Measurements from ENCODE around the gene ATXN10. TPM values are rescaled to one million over a fixed set of nuclear protein-coding genes. Genes with fewer than 3 reads are reported as not detected.

The ATXN10 gene
- total and polyA plus RNA-seq, 2 of the 13 experiments (the other 11 are each of a cell fraction or from before 2014, with no cell fraction given), result 60.1 to 194 TPM

DNA sequence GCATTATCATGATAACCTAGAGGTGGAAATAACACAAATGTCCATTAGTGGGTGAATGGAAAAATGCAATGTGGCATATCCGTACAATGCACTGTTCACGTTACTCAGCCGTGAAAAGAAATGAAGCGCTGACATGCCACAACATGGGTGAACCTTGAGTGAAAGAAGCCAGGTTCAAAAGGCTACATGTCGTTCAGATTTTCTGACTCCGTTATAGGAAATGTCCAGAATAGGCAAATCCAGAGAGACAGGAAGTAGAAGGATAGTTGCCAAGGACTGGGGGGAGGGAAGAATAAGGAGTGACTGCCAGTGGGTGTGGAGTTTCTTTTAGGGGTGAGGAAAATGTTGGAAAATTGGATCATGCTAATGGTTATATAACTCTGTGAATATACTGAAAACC, 133.8 kb downstream of the ATXN10 start:
- Histone ChIP-seq H3K9ac (ENCODE audit: insufficient read depth, low read depth, low read length) (no peak overlapping the region), H3K4me3 (replicated peaks in 1 of 3; ENCODE audit: insufficient read depth in 1 of 3, low read depth in 2 of 3, low read length in 3 of 3) (no peak overlapping the region), H3K36me3 (replicated peaks in 1 of 2; ENCODE audit: control insufficient read depth in 1 of 2, insufficient read depth in 2 of 2, low read length in 2 of 2) (peaks cover 7 to 34% of the 10 kb centered on the region in 2 experiments; a peak in 4 of 5 replicates), H2AFZ (ENCODE audit: low read length) (no peak overlapping the region), H3K4me2 (ENCODE audit: low read depth, low read length) (no peak overlapping the region), H3K4me1 (ENCODE audit: insufficient read depth, low read length) (no peaks in the 10 kb centered on the region), H4K20me1 (ENCODE audit: insufficient read depth, low read length) (no peaks in the 10 kb centered on the region), H3K79me2 (ENCODE audit: insufficient read depth, low read length) (no peaks in the 10 kb centered on the region), H3K27ac (ENCODE audit: extremely low read length, insufficient read depth, low read length) (no peak overlapping the region), H3K9me3 (ENCODE audit: low read length) (no peaks in the 10 kb centered on the region), H3K27me3 (ENCODE audit: control insufficient read depth in 1 of 2, insufficient read depth in 2 of 2, low read length in 2 of 2) (no peaks in the 10 kb centered on the region)
- intact Hi-C loops (cut with micrococcal nuclease; ENCODE audit: unreplicated experiment), result no loop called here
- ChIA-PET POLR2A (no interaction called here), CTCF (ENCODE audit: low intra/inter-chr PET ratio, low total read pairs) (no interaction called here)
- FAIRE-seq, result no peak
- TF ChIP-seq KDM3A (CRISPR knock-in tag; IDR thresholded peaks at IDR 0.05; ENCODE audit: low read depth) (no peak), ZNF354B (CRISPR knock-in tag; IDR thresholded peaks at IDR 0.05) (no peak), ZNF607 (CRISPR knock-in tag; IDR thresholded peaks at IDR 0.05; ENCODE audit: borderline replicate concordance) (no peak), ZSCAN20 (CRISPR knock-in tag; IDR thresholded peaks at IDR 0.05; ENCODE audit: borderline replicate concordance) (no peak), SP5 (CRISPR knock-in tag; IDR thresholded peaks at IDR 0.05; ENCODE audit: borderline replicate concordance, low read depth) (no peak), ZFP36L2 (CRISPR knock-in tag; IDR thresholded peaks at IDR 0.05) (no peak), ZNF614 (CRISPR knock-in tag; IDR thresholded peaks at IDR 0.05; ENCODE audit: borderline replicate concordance) (no peak), EP300 (IDR thresholded peaks at IDR 0.05; ENCODE audit: low read depth in 2 of 2, low read length in 2 of 2) (no peak), EP300 (CRISPR knock-in tag; IDR thresholded peaks at IDR 0.05; ENCODE audit: borderline replicate concordance) (no peak), CBX1 (IDR thresholded peaks at IDR 0.05; ENCODE audit: low read depth) (no peak), HCFC1 (IDR thresholded peaks at IDR 0.05; ENCODE audit: low read depth, low read length) (no peak)
- TF ChIP-seq, protein P1, sequence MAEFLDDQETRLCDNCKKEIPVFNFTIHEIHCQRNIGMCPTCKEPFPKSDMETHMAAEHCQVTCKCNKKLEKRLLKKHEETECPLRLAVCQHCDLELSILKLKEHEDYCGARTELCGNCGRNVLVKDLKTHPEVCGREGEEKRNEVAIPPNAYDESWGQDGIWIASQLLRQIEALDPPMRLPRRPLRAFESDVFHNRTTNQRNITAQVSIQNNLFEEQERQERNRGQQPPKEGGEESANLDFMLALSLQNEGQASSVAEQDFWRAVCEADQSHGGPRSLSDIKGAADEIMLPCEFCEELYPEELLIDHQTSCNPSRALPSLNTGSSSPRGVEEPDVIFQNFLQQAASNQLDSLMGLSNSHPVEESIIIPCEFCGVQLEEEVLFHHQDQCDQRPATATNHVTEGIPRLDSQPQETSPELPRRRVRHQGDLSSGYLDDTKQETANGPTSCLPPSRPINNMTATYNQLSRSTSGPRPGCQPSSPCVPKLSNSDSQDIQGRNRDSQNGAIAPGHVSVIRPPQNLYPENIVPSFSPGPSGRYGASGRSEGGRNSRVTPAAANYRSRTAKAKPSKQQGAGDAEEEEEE (CRISPR knock-in tag; IDR thresholded peaks at IDR 0.05; ENCODE audit: borderline replicate concordance), result no peak
- TF ChIP-seq, protein P2, sequence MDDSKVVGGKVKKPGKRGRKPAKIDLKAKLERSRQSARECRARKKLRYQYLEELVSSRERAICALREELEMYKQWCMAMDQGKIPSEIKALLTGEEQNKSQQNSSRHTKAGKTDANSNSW (CRISPR knock-in tag; IDR thresholded peaks at IDR 0.05; ENCODE audit: borderline replicate concordance), result no peak
- TF ChIP-seq, protein P3, sequence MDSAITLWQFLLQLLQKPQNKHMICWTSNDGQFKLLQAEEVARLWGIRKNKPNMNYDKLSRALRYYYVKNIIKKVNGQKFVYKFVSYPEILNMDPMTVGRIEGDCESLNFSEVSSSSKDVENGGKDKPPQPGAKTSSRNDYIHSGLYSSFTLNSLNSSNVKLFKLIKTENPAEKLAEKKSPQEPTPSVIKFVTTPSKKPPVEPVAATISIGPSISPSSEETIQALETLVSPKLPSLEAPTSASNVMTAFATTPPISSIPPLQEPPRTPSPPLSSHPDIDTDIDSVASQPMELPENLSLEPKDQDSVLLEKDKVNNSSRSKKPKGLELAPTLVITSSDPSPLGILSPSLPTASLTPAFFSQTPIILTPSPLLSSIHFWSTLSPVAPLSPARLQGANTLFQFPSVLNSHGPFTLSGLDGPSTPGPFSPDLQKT (CRISPR knock-in tag; IDR thresholded peaks at IDR 0.05; ENCODE audit: borderline replicate concordance), result no peak
- TF ChIP-seq, protein P4, sequence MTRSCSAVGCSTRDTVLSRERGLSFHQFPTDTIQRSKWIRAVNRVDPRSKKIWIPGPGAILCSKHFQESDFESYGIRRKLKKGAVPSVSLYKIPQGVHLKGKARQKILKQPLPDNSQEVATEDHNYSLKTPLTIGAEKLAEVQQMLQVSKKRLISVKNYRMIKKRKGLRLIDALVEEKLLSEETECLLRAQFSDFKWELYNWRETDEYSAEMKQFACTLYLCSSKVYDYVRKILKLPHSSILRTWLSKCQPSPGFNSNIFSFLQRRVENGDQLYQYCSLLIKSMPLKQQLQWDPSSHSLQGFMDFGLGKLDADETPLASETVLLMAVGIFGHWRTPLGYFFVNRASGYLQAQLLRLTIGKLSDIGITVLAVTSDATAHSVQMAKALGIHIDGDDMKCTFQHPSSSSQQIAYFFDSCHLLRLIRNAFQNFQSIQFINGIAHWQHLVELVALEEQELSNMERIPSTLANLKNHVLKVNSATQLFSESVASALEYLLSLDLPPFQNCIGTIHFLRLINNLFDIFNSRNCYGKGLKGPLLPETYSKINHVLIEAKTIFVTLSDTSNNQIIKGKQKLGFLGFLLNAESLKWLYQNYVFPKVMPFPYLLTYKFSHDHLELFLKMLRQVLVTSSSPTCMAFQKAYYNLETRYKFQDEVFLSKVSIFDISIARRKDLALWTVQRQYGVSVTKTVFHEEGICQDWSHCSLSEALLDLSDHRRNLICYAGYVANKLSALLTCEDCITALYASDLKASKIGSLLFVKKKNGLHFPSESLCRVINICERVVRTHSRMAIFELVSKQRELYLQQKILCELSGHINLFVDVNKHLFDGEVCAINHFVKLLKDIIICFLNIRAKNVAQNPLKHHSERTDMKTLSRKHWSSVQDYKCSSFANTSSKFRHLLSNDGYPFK (CRISPR knock-in tag; IDR thresholded peaks at IDR 0.05; ENCODE audit: borderline replicate concordance), result no peak
- TF ChIP-seq, protein P5, sequence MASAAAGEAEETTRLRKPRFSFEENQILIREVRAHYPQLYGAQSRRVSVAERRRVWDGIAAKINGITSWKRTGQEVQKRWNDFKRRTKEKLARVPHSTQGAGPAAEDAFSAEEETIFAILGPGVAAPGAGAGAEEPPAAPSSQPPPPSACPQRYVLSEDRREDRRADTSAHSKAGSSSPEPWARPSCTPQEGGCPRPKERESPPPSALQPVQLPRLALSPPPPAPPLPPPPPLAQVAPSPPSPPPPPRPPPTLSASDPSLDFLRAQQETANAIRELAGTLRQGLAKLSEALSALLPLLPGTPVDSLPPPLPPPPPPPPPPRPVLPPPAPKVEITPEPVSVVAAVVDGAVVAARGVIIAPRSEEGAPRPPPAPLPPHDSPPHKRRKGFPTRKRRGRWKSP (CRISPR knock-in tag; IDR thresholded peaks at IDR 0.05), result no peak
- WGBS (ENCODE audit: low lambda C conversion rate), result 97% methylated on average over 6 of the region's 6 CpGs
- in situ Hi-C loops (cut with HindIII; ENCODE audit: extremely low pct_ligation_motif_present, low pct_unique_long_range_greater_than_20kb), result no loop called here
- no peak for DNase-seq (ENCODE audit: low spot score)
- ATAC-seq, result no peak
- no TSS peak for BruUV-seq (replicated peaks)

Data from HepG2 (cell line).